Measurements from ENCODE around the gene MYH11. TPM values are rescaled to one million over a fixed set of nuclear protein-coding genes. Genes with fewer than 3 reads are reported as not detected.

MYH11 gene
- total RNA-seq, 1 experiment from 2014 or later: not detected

DNA sequence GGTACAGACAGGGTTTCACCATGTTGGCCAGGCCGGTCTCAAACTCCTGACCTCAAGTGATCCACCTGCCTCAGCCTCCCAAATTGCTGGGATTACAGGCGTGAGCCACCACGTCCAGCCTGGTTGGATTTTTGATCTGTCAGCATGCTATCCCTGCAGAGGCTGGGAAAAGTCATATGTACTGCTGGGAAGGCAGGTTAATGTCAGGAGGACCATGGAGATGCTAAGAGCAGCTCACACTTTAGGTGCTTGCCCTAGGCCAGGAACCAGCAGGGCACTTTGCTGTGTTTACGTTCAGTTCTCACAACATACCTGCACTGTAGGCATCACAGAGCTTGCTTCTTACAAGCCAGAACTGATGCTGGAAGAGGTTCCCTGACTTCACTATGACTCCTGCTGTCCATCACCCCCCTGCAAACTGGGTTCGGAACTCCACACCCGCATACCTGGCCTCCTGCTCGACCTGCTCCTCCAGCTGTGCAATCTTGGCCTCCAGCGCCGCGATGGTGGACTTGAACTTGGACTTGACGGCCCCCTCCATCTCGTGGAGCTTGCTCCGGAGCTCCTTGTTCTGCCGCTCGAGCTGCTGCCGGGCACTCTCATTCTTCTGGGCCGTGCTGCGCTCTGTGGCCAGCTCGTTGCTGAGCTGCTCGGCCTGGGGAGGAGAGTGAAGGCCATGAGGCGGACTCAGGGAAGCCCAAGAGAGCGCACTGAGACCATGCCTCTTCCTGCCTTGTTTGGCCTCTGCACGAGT is 140.0 kb downstream of the MYH11 start:
- no TSS peak for BruUV-seq (replicated peaks)
- TF ChIP-seq, protein P1, sequence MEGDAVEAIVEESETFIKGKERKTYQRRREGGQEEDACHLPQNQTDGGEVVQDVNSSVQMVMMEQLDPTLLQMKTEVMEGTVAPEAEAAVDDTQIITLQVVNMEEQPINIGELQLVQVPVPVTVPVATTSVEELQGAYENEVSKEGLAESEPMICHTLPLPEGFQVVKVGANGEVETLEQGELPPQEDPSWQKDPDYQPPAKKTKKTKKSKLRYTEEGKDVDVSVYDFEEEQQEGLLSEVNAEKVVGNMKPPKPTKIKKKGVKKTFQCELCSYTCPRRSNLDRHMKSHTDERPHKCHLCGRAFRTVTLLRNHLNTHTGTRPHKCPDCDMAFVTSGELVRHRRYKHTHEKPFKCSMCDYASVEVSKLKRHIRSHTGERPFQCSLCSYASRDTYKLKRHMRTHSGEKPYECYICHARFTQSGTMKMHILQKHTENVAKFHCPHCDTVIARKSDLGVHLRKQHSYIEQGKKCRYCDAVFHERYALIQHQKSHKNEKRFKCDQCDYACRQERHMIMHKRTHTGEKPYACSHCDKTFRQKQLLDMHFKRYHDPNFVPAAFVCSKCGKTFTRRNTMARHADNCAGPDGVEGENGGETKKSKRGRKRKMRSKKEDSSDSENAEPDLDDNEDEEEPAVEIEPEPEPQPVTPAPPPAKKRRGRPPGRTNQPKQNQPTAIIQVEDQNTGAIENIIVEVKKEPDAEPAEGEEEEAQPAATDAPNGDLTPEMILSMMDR (IDR thresholded peaks at IDR 0.05; ENCODE audit: unreplicated experiment): no peak
- DNase-seq (ENCODE audit: unreplicated experiment): no peak
- Mint-ChIP-seq H3K4me3 (ENCODE audit: unreplicated experiment) (no peak overlapping the region), H3K27ac (ENCODE audit: low read depth, unreplicated experiment) (no peak overlapping the region), H3K9me3 (ENCODE audit: unreplicated experiment) (no peaks in the 10 kb centered on the region), H3K27me3 (ENCODE audit: insufficient read depth, unreplicated experiment) (no peaks in the 10 kb centered on the region), H3K4me1 (ENCODE audit: insufficient read depth, unreplicated experiment) (no peaks in the 10 kb centered on the region), H3K36me3 (ENCODE audit: insufficient read depth, unreplicated experiment) (peaks cover 20% of the 10 kb centered on the region)
- intact Hi-C loops (cut with micrococcal nuclease): no loop called here
- ChIA-PET POLR2A (interaction anchor here (1.2 kb wide), 1 partner anchor 75 kb away, joined by 5 read pairs; the partner anchor contains the start of gene MARF1), CTCF (interaction anchor here (0.5 to 0.8 kb wide), 5 partner anchors 13 to 744 kb away, joined by 3 to 5 read pairs (median 3); no protein-coding TSS in a partner anchor)

DNA sequence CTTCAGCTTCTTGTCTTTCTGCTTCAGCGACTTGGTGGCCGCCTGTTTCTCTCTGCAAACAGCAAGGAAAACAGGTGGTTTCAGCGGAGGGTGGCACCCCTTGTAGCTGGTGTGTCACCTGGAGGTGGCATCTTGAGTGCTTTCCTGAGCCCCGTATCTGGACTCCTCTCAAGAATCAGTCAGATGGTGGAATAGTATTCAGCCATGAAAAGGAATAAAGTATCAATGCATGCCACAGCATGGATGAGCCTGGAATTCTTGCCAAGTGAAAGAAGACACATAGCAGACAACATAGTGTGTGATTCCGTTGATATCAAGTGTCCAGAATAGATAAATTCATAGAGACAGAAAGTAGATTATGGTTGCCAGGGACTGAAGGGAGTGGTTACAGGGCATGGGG is 141.6 kb downstream of the MYH11 start:
- Mint-ChIP-seq H3K9me3 (ENCODE audit: unreplicated experiment) (no peaks in the 10 kb centered on the region), H3K27ac (ENCODE audit: low read depth, unreplicated experiment) (no peak overlapping the region), H3K4me1 (ENCODE audit: insufficient read depth, unreplicated experiment) (no peaks in the 10 kb centered on the region), H3K36me3 (ENCODE audit: insufficient read depth, unreplicated experiment) (peaks cover 24% of the 10 kb centered on the region), H3K27me3 (ENCODE audit: insufficient read depth, unreplicated experiment) (no peaks in the 10 kb centered on the region), H3K4me3 (ENCODE audit: unreplicated experiment) (no peak overlapping the region)
- ChIA-PET POLR2A (interaction anchor here (0.6 kb wide), 1 partner anchor 11 kb away, joined by 3 read pairs; no protein-coding TSS in a partner anchor), CTCF (interaction anchor here (0.6 to 0.7 kb wide), 3 partner anchors 23 to 167 kb away, joined by 3 read pairs; no protein-coding TSS in a partner anchor)
- TF ChIP-seq, protein P1 (IDR thresholded peaks at IDR 0.05; ENCODE audit: unreplicated experiment): no peak
- DNase-seq (ENCODE audit: unreplicated experiment): no peak
- intact Hi-C loops (cut with micrococcal nuclease): no loop called here
- no TSS peak for BruUV-seq (replicated peaks)

DNA sequence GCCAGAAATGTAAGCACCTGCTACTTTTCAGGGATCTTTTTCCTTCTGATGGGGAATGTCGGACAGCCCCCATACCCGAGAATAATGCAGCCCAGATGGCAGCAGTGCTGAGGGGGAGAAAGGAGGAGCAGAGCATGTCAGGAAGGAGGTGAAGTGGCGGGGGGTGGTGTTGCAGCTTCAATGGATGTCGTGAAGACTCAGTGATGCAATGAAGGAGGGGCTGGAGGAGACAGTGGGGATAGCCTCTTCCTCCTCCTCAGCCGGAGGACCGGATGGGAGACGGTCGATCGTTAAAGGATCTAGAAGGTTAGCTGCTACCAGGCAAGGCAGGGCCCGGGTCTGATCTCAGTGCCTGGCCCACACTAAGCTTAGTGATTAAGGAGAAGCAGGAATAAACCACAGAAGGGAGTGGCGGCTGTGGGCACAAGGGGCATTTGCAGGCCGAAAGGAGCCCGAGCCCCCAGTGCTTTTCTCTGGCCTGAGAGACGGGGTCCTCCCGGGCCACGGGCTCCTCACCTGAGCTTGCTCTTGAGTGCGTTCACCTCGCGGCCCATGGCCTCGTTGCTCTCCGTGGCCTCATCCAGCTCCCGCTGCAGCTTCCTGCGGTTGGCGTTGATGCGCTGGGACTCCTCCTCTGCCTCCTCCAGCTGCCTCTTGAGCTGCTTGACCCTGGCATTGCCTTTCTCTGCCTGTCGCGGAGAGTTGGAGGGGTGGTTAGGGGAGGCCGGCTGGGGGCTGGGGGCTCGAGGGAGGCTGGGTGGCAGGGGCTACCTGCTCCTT is 142.2 kb downstream of the MYH11 start:
- no TSS peak for BruUV-seq (replicated peaks)
- Mint-ChIP-seq H3K36me3 (ENCODE audit: insufficient read depth, unreplicated experiment) (peaks cover 24% of the 10 kb centered on the region), H3K4me3 (ENCODE audit: unreplicated experiment) (no peak overlapping the region), H3K4me1 (ENCODE audit: insufficient read depth, unreplicated experiment) (no peaks in the 10 kb centered on the region), H3K27me3 (ENCODE audit: insufficient read depth, unreplicated experiment) (no peaks in the 10 kb centered on the region), H3K9me3 (ENCODE audit: unreplicated experiment) (no peaks in the 10 kb centered on the region), H3K27ac (ENCODE audit: low read depth, unreplicated experiment) (no peak overlapping the region)
- DNase-seq (ENCODE audit: unreplicated experiment): no peak
- CTCF ChIA-PET: interaction anchor here (0.6 to 1.4 kb wide), 5 partner anchors 10 to 758 kb away, joined by 3 to 9 read pairs (median 3); no protein-coding TSS in a partner anchor
- POLR2A ChIA-PET: interaction anchor here (0.6 kb wide), 1 partner anchor 228 kb away, joined by 3 read pairs; no protein-coding TSS in a partner anchor
- intact Hi-C loops (cut with micrococcal nuclease): no loop called here
- TF ChIP-seq, protein P1 (IDR thresholded peaks at IDR 0.05; ENCODE audit: unreplicated experiment): no peak

DNA sequence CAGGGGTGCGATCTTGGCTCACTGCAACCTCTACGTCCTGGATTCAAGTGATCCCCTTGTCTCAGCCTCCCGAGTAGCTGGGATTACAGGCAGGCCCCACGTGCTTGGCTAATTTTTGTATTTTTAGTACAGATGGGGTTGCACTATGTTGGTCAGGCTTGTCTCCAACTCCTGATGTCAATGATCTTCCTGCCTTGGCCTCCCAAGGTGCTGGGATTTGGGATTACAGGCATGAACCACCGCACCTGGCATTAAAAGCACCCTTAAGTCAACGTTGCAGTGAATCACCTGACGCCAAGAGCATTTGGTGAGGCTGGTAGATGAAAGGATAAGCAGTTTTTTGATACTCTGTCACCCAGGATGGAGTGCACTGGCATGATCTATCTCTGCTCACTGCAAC is 147.8 kb downstream of the MYH11 start:
- intact Hi-C loops (cut with micrococcal nuclease): no loop called here
- DNase-seq (ENCODE audit: unreplicated experiment): no peak
- Mint-ChIP-seq H3K4me1 (ENCODE audit: insufficient read depth, unreplicated experiment) (no peaks in the 10 kb centered on the region), H3K27me3 (ENCODE audit: insufficient read depth, unreplicated experiment) (no peaks in the 10 kb centered on the region), H3K27ac (ENCODE audit: low read depth, unreplicated experiment) (no peak overlapping the region), H3K9me3 (ENCODE audit: unreplicated experiment) (no peaks in the 10 kb centered on the region), H3K36me3 (ENCODE audit: insufficient read depth, unreplicated experiment) (peaks cover 28% of the 10 kb centered on the region), H3K4me3 (ENCODE audit: unreplicated experiment) (no peak overlapping the region)
- POLR2A ChIA-PET: interaction anchor here (1.3 kb wide), 1 partner anchor 21 kb away, joined by 3 read pairs; no protein-coding TSS in a partner anchor
- no TSS peak for BruUV-seq (replicated peaks)
- TF ChIP-seq, protein P1 (IDR thresholded peaks at IDR 0.05; ENCODE audit: unreplicated experiment): no peak
- CTCF ChIA-PET: interaction anchor here (0.6 kb wide), 1 partner anchor 18 kb away, joined by 3 read pairs; no protein-coding TSS in a partner anchor
